OCI-LY7 (cell line): ENCODE results near the gene MMP24OS. TPM values are rescaled to one million over a fixed set of nuclear protein-coding genes. Genes with fewer than 3 reads are reported as not detected.

Source experiments
- BruUV-seq: library from RNA; stranded (reverse); fragments of 400-500 nt; replicated peaks from 2 replicates; lab custom pipeline; 2021; lab: Mats Ljungman, UMichigan
- CTCF ChIA-PET: fragments of 300-600 bp; sonication (Branson Sonifier 250); formaldehyde crosslinking; loops from one replicate; lab custom pipeline; 2022; ENCODE audit warnings: antibody characterized with exemption; ENCODE audit not compliant: unreplicated experiment; lab: Charles Lee
- POLR2A ChIA-PET: fragments of 300-600 bp; sonication (Branson Sonifier 250); formaldehyde crosslinking; loops from one replicate; lab custom pipeline; 2022; ENCODE audit warnings: antibody characterized with exemption; lab: Charles Lee
- DNase-seq: peaks from one replicate; pipeline ENCODE4 v3.0.0-alpha.2; 2015; ENCODE audit warnings: low spot score
- H2AFZ ChIP-seq: fragments of 200-600 bp; sonication (generic), shearing (Covaris generic); 2 replicates; pipeline ENCODE4 v1.6.1; 2014; ENCODE audit warnings: mild to moderate bottlenecking, antibody characterized with exemption, low read length, moderate library complexity
- H3K27ac ChIP-seq: fragments of 200-600 bp; sonication (generic); 2 replicates; pipeline ENCODE4 v1.5.1; 2014; ENCODE audit warnings: mixed run types, low read depth, mild to moderate bottlenecking, moderate library complexity, low read length, inconsistent platforms; ENCODE audit not compliant: poor library complexity, severe bottlenecking
- H3K36me3 ChIP-seq: fragments of 200-600 bp; sonication (generic); 2 replicates; pipeline ENCODE4 v1.6.1; 2014; ENCODE audit warnings: mild to moderate bottlenecking, antibody characterized with exemption, low read length, moderate library complexity, mixed read lengths; ENCODE audit not compliant: insufficient read depth
- H3K4me1 ChIP-seq: fragments of 200-600 bp; sonication (generic); 2 replicates; pipeline ENCODE4 v1.5.1; 2014; ENCODE audit warnings: mild to moderate bottlenecking, low read length; ENCODE audit not compliant: insufficient read depth, poor library complexity, severe bottlenecking
- H3K4me2 ChIP-seq: fragments of 200-600 bp; sonication (generic); 2 replicates; pipeline ENCODE4 v1.6.1; 2014; ENCODE audit warnings: mild to moderate bottlenecking, low read length
- H3K4me3 ChIP-seq: fragments of 200-600 bp; sonication (generic); 2 replicates; pipeline ENCODE4 v1.5.1; 2014; ENCODE audit warnings: mild to moderate bottlenecking, low read depth, low read length; ENCODE audit not compliant: poor library complexity, severe bottlenecking
- H3K79me2 ChIP-seq: fragments of 200-600 bp; sonication (generic); 2 replicates; pipeline ENCODE4 v1.6.1; 2016; ENCODE audit warnings: low read depth, mild to moderate bottlenecking, low read length, moderate library complexity, mixed read lengths; ENCODE audit not compliant: insufficient read depth
- H3K9me2 ChIP-seq: fragments of 200-600 bp; sonication (generic); 2 replicates; pipeline ENCODE4 v1.6.1; 2016; ENCODE audit warnings: mild to moderate bottlenecking, low read length, mixed read lengths; ENCODE audit not compliant: insufficient read depth
- H3K9me3 ChIP-seq: fragments of 200-600 bp; sonication (generic); 2 replicates; pipeline ENCODE4 v1.6.1; 2014; ENCODE audit warnings: mild to moderate bottlenecking, mixed run types, low read length, mixed read lengths
- H4K20me1 ChIP-seq: fragments of 200-600 bp; sonication (generic); 2 replicates; pipeline ENCODE4 v1.6.1; 2014; ENCODE audit warnings: mild to moderate bottlenecking, antibody characterized with exemption, low read length, moderate library complexity, mixed read lengths; ENCODE audit not compliant: insufficient read depth
- CTCF ChIP-seq: fragments of 200-600 bp; sonication (generic); conservative IDR thresholded peaks from 2 replicates; pipeline ENCODE4 v1.5.1; 2014; ENCODE audit warnings: mild to moderate bottlenecking, antibody characterized with exemption, low read length, moderate library complexity, mixed read lengths
- EZH2phosphoT487 ChIP-seq: fragments of 200-600 bp; sonication (generic); IDR thresholded peaks from 2 replicates; pipeline ENCODE4 v1.6.1; 2018; ENCODE audit warnings: low read depth, borderline replicate concordance, mild to moderate bottlenecking, mixed run types, antibody characterized with exemption, low read length, moderate library complexity, mixed read lengths
- intact Hi-C: fragments of 100-400 bp; cut with micrococcal nuclease; formaldehyde crosslinking; loops from one replicate; pipeline ENCODE4 v1.10.0; 2022; ENCODE audit not compliant: unreplicated experiment
- total RNA-seq, 2 experiments: library from RNA; depleted of rRNA in 1 of 2; stranded (reverse); fragments of >200 nt in 1 of 2; shearing (Covaris generic) in 1 of 2; gene quantifications; 2 replicates each; pipeline ENCODE4 v1.2.3, GENCODE V29; 2014 to 2022

Gene MMP24OS
- total RNA-seq, 2 experiments from 2014 or later: 14.8 to 44.6 TPM

GRCh38 chr20:35277127-35277526 is 795 bp downstream of the MMP24OS start:
- H3K4me3 ChIP-seq: peak overlapping the region; percentile 77
- H3K27ac ChIP-seq: peak overlapping the region; percentile 72
- ChIA-PET POLR2A (interaction anchor here (0.6 to 1.2 kb wide), 2 partner anchors 180 to 326 kb away, joined by 3 read pairs; no protein-coding TSS in a partner anchor), CTCF (interaction anchor here (0.5 kb wide), 1 partner anchor 465 kb away, joined by 5 read pairs; no protein-coding TSS in a partner anchor)
- H3K79me2 ChIP-seq: peaks cover 14% of the 10 kb centered on the region; the same call in 1 of the 2 replicates
- peaks cover 16% of the 10 kb centered on the region for H3K4me1 ChIP-seq
- H3K9me3 ChIP-seq: no peaks in the 10 kb centered on the region
- peaks cover 52% of the 10 kb centered on the region for H3K36me3 ChIP-seq
- peak overlapping the region; percentile 34; the same call in 1 of the 2 replicates for H2AFZ ChIP-seq
- H3K9me2 ChIP-seq: no peaks in the 10 kb centered on the region
- TF ChIP-seq EZH2phosphoT487 (no peak), CTCF (no peak)
- no peak for DNase-seq
- intact Hi-C loops: loop anchor here (10.0 kb wide), 1 partner anchor 402 kb away; the partner anchor contains the start of genes ACSS2 and GGT7
- TSS peak; percentile 36 for BruUV-seq
- no peaks in the 10 kb centered on the region for H4K20me1 ChIP-seq
- H3K4me2 ChIP-seq: peak overlapping the region; percentile 99

GRCh38 chr20:35276408-35276807 is 1.5 kb downstream of the MMP24OS start:
- Histone ChIP-seq H3K9me2 (no peaks in the 10 kb centered on the region), H3K4me3 (peak overlapping the region; percentile 77), H3K4me1 (peaks cover 16% of the 10 kb centered on the region), H4K20me1 (no peaks in the 10 kb centered on the region), H3K79me2 (peaks cover 9% of the 10 kb centered on the region; the same call in 1 of the 2 replicates), H2AFZ (no peak overlapping the region), H3K9me3 (no peaks in the 10 kb centered on the region), H3K36me3 (peaks cover 45% of the 10 kb centered on the region), H3K27ac (peak overlapping the region; percentile 72), H3K4me2 (peak overlapping the region; percentile 99)
- no TSS peak for BruUV-seq
- intact Hi-C loops: loop anchor here (10.0 kb wide), 1 partner anchor 402 kb away; the partner anchor contains the start of genes ACSS2 and GGT7
- no peak for TF ChIP-seq EZH2phosphoT487
- no peak for TF ChIP-seq CTCF
- ChIA-PET POLR2A (interaction anchor here (0.5 to 0.7 kb wide), 2 partner anchors 336 to 761 kb away, joined by 3 to 4 read pairs; partner anchors contain the start of gene DYNLRB1), CTCF (no interaction called here)
- no peak for DNase-seq

- H3K27ac ChIP-seq: no peak overlapping the region
- POLR2A ChIA-PET: no interaction called here
- H3K4me1 ChIP-seq: peaks cover 16% of the 10 kb centered on the region
- H3K79me2 ChIP-seq: peaks cover 9% of the 10 kb centered on the region; the same call in 1 of the 2 replicates
- no peaks in the 10 kb centered on the region for H3K9me2 ChIP-seq
- intact Hi-C loops: loop anchor here (10.0 kb wide), 1 partner anchor 401 kb away; the partner anchor contains the start of genes ACSS2 and GGT7
- no peak for DNase-seq
- TF ChIP-seq CTCF: no peak
- TF ChIP-seq EZH2phosphoT487: no peak
- no peaks in the 10 kb centered on the region for H3K9me3 ChIP-seq
- CTCF ChIA-PET: no interaction called here
- no peak overlapping the region for H3K4me2 ChIP-seq
- H2AFZ ChIP-seq: no peak overlapping the region
- BruUV-seq: no TSS peak
- no peak overlapping the region for H3K4me3 ChIP-seq
- H4K20me1 ChIP-seq: no peaks in the 10 kb centered on the region
- peaks cover 40% of the 10 kb centered on the region for H3K36me3 ChIP-seq
Measured at GRCh38 chr20:35275741-35276251, 2.1 kb downstream of the MMP24OS start.
